Loucy (cell line): ENCODE data around the gene PUM2.

Experiments
- H2AFZ ChIP-seq: fragments of 200-600 bp; sonication (generic); 2 replicates; pipeline ENCODE4 v1.6.0; 2016; ENCODE audit warnings: antibody characterized with exemption, mild to moderate bottlenecking, low read length, moderate library complexity
- H3F3A ChIP-seq: fragments of 200-600 bp; 2 replicates; pipeline ENCODE4 v1.6.0; 2016; ENCODE audit warnings: antibody characterized with exemption, low read depth, mild to moderate bottlenecking
- H3K27me3 ChIP-seq: fragments of 200-600 bp; sonication (generic); 2 replicates; pipeline ENCODE4 v1.6.1; 2014; ENCODE audit warnings: low read length, mild to moderate bottlenecking; ENCODE audit not compliant: insufficient read depth, poor library complexity, severe bottlenecking
- H3K36me3 ChIP-seq: fragments of 200-600 bp; sonication (generic); 2 replicates; pipeline ENCODE4 v1.6.1; 2016; ENCODE audit warnings: low read length; ENCODE audit not compliant: insufficient read depth
- H3K4me1 ChIP-seq: fragments of 200-600 bp; sonication (generic); 2 replicates; pipeline ENCODE4 v1.5.1; 2014; ENCODE audit warnings: low read length, mild to moderate bottlenecking; ENCODE audit not compliant: insufficient read depth, poor library complexity, severe bottlenecking
- H3K4me2 ChIP-seq: fragments of 200-600 bp; sonication (generic); 2 replicates; pipeline ENCODE4 v1.6.0; 2014; ENCODE audit warnings: antibody characterized with exemption, low read length, low read depth, mild to moderate bottlenecking; ENCODE audit not compliant: poor library complexity, severe bottlenecking
- H3K4me3 ChIP-seq: fragments of 200-600 bp; sonication (generic); 2 replicates; pipeline ENCODE4 v1.5.1; 2014; ENCODE audit warnings: low read length, mild to moderate bottlenecking, mixed read lengths; ENCODE audit not compliant: poor library complexity, severe bottlenecking
- H3K79me2 ChIP-seq: fragments of 200-600 bp; sonication (generic); 2 replicates; pipeline ENCODE4 v1.6.1; 2014; ENCODE audit warnings: low read length; ENCODE audit not compliant: insufficient read depth
- H3K9ac ChIP-seq: fragments of 200-600 bp; sonication (generic); 2 replicates; pipeline ENCODE4 v1.6.0; 2014; ENCODE audit warnings: mild to moderate bottlenecking, low read depth, low read length, moderate library complexity; ENCODE audit not compliant: poor library complexity, severe bottlenecking
- H3K9me2 ChIP-seq: fragments of 200-600 bp; sonication (generic); replicated peaks from 2 replicates; pipeline ENCODE4 v1.6.1; 2016; ENCODE audit warnings: low read depth, low read length, mixed read lengths
- H3K9me3 ChIP-seq: fragments of 200-600 bp; sonication (generic); 2 replicates; pipeline ENCODE4 v1.6.1; 2014; ENCODE audit warnings: mild to moderate bottlenecking, antibody characterized with exemption, low read length, low read depth; ENCODE audit not compliant: insufficient read depth
- H4K20me1 ChIP-seq: fragments of 200-600 bp; sonication (generic); 2 replicates; pipeline ENCODE4 v1.6.0; 2014; ENCODE audit warnings: antibody characterized with exemption, low read length, mild to moderate bottlenecking; ENCODE audit not compliant: insufficient read depth, poor library complexity, severe bottlenecking
- CTCF ChIP-seq: fragments of 200-600 bp; sonication (generic); conservative IDR thresholded peaks from 2 replicates; pipeline ENCODE4 v1.5.1; 2014; ENCODE audit warnings: mild to moderate bottlenecking, antibody characterized with exemption, low read length
- EZH2phosphoT487 ChIP-seq: fragments of 200-600 bp; IDR thresholded peaks from 2 replicates; pipeline ENCODE4 v1.6.1; 2018; ENCODE audit warnings: antibody characterized with exemption, mild to moderate bottlenecking, moderate library complexity, borderline replicate concordance

The PUM2 gene

DNA sequence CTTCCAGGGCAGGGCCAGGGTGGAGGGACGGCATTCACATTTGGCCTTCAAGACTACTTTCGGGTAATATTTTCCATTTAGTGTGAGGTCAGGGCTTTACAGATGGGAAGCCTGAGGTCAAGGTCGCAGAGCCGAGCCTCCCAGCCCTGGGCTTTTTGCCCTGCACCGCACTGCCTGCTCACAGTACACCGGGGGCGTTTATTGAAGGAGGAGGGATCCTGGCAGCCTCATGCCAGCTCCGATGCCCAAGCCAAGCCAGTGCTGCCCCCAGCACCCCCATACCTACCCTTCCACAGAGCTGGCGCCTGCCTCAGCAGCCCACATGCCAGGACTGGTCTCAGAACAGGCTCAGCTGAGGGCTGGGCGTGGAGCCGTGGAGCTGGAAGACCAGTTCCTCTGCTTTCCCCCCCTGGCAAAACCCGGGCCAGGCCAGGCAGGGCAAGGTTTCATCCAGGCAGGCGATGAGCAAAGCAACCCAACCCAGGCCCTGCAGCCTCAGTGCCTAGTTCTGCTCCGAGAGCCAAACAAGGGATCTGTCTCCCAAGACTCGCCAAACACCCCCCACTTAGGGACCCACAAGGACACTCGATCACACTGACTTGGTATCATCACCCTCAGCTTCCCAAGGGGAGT lies 137.7 kb downstream of the PUM2 start:
- Histone ChIP-seq H3K4me2 (no peak overlapping the region), H3F3A (no peaks in the 10 kb centered on the region), H3K27me3 (no peaks in the 10 kb centered on the region), H2AFZ (no peak overlapping the region), H3K9me2 (no peaks in the 10 kb centered on the region), H3K9me3 (no peaks in the 10 kb centered on the region), H4K20me1 (no peaks in the 10 kb centered on the region), H3K4me3 (no peak overlapping the region), H3K79me2 (no peaks in the 10 kb centered on the region), H3K9ac (no peak overlapping the region), H3K4me1 (no peaks in the 10 kb centered on the region), H3K36me3 (no peaks in the 10 kb centered on the region)
- no peak for TF ChIP-seq CTCF
- TF ChIP-seq EZH2phosphoT487: no peak

GRCh38 chr2:20212459-20212870 lies 138.2 kb downstream of the PUM2 start:
- Histone ChIP-seq H3F3A (no peaks in the 10 kb centered on the region), H3K36me3 (no peaks in the 10 kb centered on the region), H3K9me2 (no peaks in the 10 kb centered on the region), H3K9me3 (no peaks in the 10 kb centered on the region), H3K27me3 (no peaks in the 10 kb centered on the region), H4K20me1 (no peaks in the 10 kb centered on the region), H3K4me1 (no peaks in the 10 kb centered on the region), H3K79me2 (no peaks in the 10 kb centered on the region), H2AFZ (no peak overlapping the region), H3K4me3 (no peak overlapping the region), H3K4me2 (no peak overlapping the region), H3K9ac (no peak overlapping the region)
- TF ChIP-seq CTCF (no peak), EZH2phosphoT487 (no peak)

DNA sequence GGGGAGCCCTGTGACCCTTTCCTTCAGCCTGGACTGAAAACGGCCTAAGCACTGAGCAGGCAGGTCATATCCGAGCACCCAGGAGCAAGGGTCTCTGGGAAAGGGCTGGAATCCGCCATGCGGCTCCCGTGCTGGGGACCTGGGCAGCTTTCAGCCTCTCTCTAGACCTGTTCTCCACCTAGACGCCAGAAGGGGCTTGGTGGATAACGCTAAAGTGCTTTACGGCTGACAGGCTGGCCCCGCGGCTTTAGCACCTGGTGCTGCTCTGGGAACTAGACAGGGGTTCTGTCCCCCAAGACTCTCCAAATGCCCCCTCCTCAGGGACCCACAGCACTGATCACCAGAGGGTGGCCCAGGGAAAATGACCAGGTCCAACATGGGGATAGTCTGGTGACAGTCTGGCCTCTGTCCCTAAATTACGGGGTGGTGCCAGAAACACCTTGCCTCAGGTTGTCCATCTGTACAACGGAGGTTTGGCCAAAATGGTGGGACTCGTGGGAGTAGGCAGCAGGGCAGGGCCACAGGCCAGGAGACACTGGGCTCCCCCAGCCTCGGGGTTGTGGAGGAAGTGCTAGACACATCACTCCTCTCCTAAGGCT lies 138.7 kb downstream of the PUM2 start:
- Histone ChIP-seq H3K27me3 (no peaks in the 10 kb centered on the region), H3K79me2 (no peaks in the 10 kb centered on the region), H2AFZ (no peak overlapping the region), H3K4me2 (no peak overlapping the region), H4K20me1 (no peaks in the 10 kb centered on the region), H3K4me3 (no peak overlapping the region), H3K9ac (no peak overlapping the region), H3K36me3 (no peaks in the 10 kb centered on the region), H3K9me3 (no peaks in the 10 kb centered on the region), H3F3A (no peaks in the 10 kb centered on the region), H3K9me2 (no peaks in the 10 kb centered on the region), H3K4me1 (peaks cover 4% of the 10 kb centered on the region)
- TF ChIP-seq EZH2phosphoT487 (no peak), CTCF (no peak)
